ENCODE results near the gene AKAP6. TPM values are rescaled to one million over a fixed set of nuclear protein-coding genes. Genes with fewer than 3 reads are reported as not detected.

The AKAP6 gene
- total RNA-seq, 1 donor from 2014 or later, result 1.5 TPM

GRCh38 chr14:32814721-32815120 lies 485.6 kb downstream of the AKAP6 start:
- DNase-seq (ENCODE audit: low spot score), result no peak

GRCh38 chr14:32816588-32816987 lies 487.5 kb downstream of the AKAP6 start:
- no peak for DNase-seq (ENCODE audit: low spot score)

- no peak for DNase-seq (ENCODE audit: low spot score)
Measured at GRCh38 chr14:32817780-32818179, 488.7 kb downstream of the AKAP6 start.

- no peak for DNase-seq (ENCODE audit: low spot score)
Measured at GRCh38 chr14:32818581-32818980, 489.5 kb downstream of the AKAP6 start.

- DNase-seq (ENCODE audit: low spot score), result no peak
Measured at GRCh38 chr14:32820181-32820580, 491.1 kb downstream of the AKAP6 start.

GRCh38 chr14:32820682-32821081 lies 491.6 kb downstream of the AKAP6 start:
- DNase-seq (ENCODE audit: low spot score), result no peak

GRCh38 chr14:32821964-32822653 lies 493.0 kb downstream of the AKAP6 start:
- DNase-seq (ENCODE audit: low spot score), result no peak

GRCh38 chr14:32823706-32824105 lies 494.6 kb downstream of the AKAP6 start:
- DNase-seq (ENCODE audit: low spot score), result no peak

- no peak for DNase-seq (ENCODE audit: low spot score)
Measured at GRCh38 chr14:32824195-32824594, 495.1 kb downstream of the AKAP6 start.

GRCh38 chr14:32825058-32825457 lies 496.0 kb downstream of the AKAP6 start:
- no peak for DNase-seq (ENCODE audit: low spot score)

GRCh38 chr14:32826404-32827082 lies 497.4 kb downstream of the AKAP6 start:
- DNase-seq (ENCODE audit: low spot score), result no peak

- DNase-seq (ENCODE audit: low spot score), result no peak
Measured at GRCh38 chr14:32827514-32827913, 498.4 kb downstream of the AKAP6 start.

GRCh38 chr14:32835924-32836323 lies 506.8 kb downstream of the AKAP6 start:
- DNase-seq (ENCODE audit: low spot score), result no peak

- DNase-seq (ENCODE audit: low spot score), result no peak
Measured at GRCh38 chr14:32841698-32842097, 512.6 kb downstream of the AKAP6 start.

GRCh38 chr14:32846821-32847365 lies 517.8 kb downstream of the AKAP6 start:
- no peak for DNase-seq (ENCODE audit: low spot score)

- no peak for DNase-seq (ENCODE audit: low spot score)
Measured at GRCh38 chr14:32847867-32848266, 518.8 kb downstream of the AKAP6 start.

GRCh38 chr14:32865827-32866376 lies 536.8 kb downstream of the AKAP6 start:
- no peak for DNase-seq (ENCODE audit: low spot score)

- DNase-seq (ENCODE audit: low spot score), result no peak
Measured at GRCh38 chr14:32883188-32883587, 554.1 kb downstream of the AKAP6 start.

Data from mesenteric fat pad (tissue), 1 donor.